NT2/D1 (cell line): Measurements from ENCODE around the gene IYD.

Experiments used
- SUZ12 ChIP-seq: IDR thresholded peaks from 2 replicates; pipeline ENCODE4 v1.6.1; 2011; ENCODE audit not compliant: insufficient read length, insufficient read depth; ENCODE audit errors: extremely low read depth
- YY1 ChIP-seq: IDR thresholded peaks from 2 replicates; pipeline ENCODE4 v1.6.1; 2011; ENCODE audit not compliant: insufficient read length, insufficient read depth
- ZNF274 ChIP-seq: IDR thresholded peaks from 2 replicates; pipeline ENCODE4 v1.6.1; 2011; ENCODE audit warnings: mild to moderate bottlenecking, low read depth, low read length

DNA sequence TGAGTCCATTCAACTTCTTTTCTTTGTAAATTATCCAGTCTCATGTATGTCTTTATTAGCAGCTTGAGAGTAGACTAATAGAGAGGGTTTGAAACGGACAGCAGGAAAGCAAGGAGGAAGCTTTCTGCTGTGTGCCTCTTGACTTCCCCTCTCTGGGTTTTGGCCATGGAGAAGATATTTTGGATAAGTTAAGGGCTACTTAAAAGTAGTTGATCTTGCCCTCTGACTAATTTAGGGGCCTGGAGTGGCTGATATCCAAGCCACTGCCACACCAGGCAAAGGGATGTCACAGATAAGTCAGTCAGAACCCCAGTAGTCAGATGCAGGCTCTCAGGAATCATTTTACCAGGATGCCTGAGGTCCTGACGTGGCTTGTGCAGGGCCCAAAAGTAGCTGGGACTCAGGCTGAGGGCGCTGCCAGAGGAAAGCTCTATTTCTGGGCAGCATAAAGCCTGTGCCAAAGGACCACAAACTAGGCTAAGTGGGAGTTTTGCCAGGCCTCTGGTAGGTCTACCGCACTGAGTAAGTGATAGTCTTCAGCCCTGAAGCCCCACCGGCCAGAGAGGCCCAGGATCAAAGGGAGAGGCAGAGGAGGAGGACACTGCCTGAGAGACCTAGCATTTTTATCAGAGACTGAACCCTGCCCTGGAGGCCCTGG lies 41.6 kb upstream of the IYD start:
- TF ChIP-seq YY1, result no peak
- no peak for TF ChIP-seq ZNF274
- no peak for TF ChIP-seq SUZ12
